ENCODE measurements around the gene GPR68.

The GPR68 gene

DNA sequence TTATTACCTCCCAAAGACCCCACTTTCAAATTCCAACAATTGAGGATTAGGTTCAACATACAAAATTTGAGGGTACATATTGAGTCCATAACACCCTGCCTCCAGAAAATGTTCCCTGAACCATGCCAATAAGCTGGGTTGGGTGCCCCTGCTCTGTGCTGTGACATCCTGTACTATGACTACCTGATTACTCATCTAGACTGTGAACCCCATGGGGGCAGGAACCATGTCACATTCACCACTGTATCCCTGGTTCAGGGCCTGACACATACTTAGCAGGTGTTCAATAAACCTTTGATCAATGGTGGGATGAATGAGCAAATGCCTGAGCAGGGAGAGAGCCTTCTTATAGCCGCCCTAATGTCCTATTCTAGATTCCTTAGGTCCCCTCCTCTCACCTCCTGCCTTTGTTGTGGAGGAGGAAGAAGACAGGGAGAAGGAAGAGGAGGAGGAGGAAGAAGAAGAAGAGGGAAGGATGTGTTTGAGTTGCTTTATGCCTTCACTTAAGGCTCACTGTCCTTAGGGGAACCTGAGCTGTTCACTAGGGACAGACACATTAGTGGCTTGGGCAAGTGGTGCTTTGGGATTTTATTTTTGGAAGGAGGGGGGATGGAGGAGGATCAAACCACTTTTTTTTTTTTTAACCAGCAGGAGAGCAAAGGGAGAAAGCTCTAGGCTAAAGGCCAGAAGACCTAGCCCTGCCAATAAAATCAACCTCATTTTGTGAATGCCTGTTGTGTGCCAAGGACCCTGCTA is 21.3 kb downstream of the GPR68 start:
- no peak overlapping the region for H3K4me2 ChIP-seq (ENCODE audit: low read length)
- H3K4me1 ChIP-seq (ENCODE audit: control insufficient read depth, insufficient read depth, low read length): peaks cover 14% of the 10 kb centered on the region
- no peaks in the 10 kb centered on the region for H3K9me3 ChIP-seq (replicated peaks; ENCODE audit: low read length)
- H3K9ac ChIP-seq (ENCODE audit: low read depth, low read length): no peak overlapping the region
- no peak overlapping the region for H3K4me3 ChIP-seq (ENCODE audit: low read length)
- no peaks in the 10 kb centered on the region for H3K27me3 ChIP-seq (ENCODE audit: control insufficient read depth, insufficient read depth, low read length)
- H3K36me3 ChIP-seq (ENCODE audit: insufficient read depth, low read length): no peaks in the 10 kb centered on the region

DNA sequence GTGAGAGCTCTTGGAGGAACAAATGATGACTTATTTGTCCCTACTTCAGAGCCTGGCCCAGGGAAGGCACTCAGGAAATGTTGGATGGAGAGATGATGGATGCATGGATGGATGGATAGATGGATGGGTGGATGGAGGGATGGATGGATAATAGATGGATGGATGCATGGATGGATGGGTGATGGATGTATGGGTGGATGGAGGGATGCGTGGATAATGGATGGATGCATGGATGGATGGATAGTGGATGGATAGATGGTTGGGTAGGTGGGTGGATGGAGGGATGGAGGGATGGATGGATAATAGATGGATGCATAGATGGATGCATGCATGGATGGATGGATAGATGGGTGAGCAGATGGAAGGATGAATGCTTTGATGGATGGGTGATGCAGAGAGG is 23.2 kb downstream of the GPR68 start:
- Histone ChIP-seq H3K4me3 (ENCODE audit: low read length) (no peak overlapping the region), H3K9ac (ENCODE audit: low read depth, low read length) (no peak overlapping the region), H3K27me3 (ENCODE audit: control insufficient read depth, insufficient read depth, low read length) (no peaks in the 10 kb centered on the region), H3K4me2 (ENCODE audit: low read length) (no peak overlapping the region), H3K4me1 (ENCODE audit: control insufficient read depth, insufficient read depth, low read length) (peaks cover 4% of the 10 kb centered on the region), H3K36me3 (ENCODE audit: insufficient read depth, low read length) (no peaks in the 10 kb centered on the region), H3K9me3 (replicated peaks; ENCODE audit: low read length) (no peaks in the 10 kb centered on the region)

DNA sequence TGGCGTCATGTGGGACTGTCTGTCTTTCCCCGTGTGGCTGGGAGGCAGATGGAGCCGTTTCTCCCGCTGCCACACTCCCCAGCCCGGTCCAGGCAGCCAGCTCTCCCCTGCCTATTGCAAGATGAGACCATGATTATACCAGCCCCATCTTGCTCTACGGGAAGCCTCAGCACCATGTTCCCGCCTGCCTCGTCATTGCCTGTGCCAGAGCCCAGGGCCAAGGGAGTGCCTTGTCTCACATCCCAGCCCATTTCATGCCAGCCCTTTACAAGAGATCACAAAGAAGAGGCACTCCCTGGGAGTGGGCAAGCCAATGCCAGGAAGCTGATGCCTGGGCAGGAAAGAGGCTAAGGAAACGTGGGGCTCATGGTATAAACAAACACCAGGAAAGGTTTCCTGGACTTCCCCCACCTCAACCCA is 23.9 kb downstream of the GPR68 start:
- H3K4me2 ChIP-seq (ENCODE audit: low read length): no peak overlapping the region
- H3K36me3 ChIP-seq (ENCODE audit: insufficient read depth, low read length): no peaks in the 10 kb centered on the region

DNA sequence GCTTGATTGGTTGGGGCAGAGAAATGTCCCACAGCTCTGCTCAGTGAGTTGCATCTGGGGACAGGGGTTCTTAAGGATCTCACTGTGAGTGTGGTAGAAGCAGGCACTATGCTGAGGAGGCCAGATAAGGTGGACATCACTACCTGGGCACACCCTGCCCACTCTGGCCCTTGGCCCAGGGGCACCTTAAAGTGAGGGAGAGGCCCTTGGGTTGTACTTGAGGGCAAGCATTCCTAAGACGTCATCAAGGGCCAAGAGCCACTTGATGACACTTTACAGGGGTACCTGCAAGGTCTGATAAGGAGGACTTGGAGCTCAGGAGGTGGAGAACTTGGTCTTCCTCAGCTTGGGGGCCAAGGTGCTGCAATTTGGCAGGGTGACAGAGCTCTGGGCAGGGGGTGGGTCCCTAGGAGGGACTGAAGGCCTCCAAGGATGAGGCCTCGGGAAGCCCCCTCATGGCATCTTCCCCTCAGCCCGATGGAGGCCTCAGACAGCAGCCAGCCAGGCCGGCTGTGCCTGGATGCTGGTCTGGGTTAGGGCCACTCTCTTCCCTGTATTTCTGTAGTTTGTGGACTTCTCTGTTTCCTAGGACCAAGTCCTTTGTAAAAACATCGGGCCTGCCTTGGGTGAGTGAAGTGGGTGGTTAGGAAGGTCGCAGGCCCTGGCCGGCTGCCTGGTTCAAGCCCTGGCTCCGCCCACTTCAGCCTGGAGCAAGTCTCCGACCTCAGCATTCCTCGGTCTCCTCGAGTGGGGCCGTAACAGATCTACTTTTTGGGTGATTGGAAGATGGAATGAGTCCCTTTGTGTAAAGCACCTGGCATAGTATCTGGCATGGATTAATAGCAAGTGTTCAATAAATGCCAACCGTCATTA is 24.8 kb downstream of the GPR68 start:
- Histone ChIP-seq H3K9ac (ENCODE audit: low read depth, low read length) (no peak overlapping the region), H3K36me3 (ENCODE audit: insufficient read depth, low read length) (no peaks in the 10 kb centered on the region), H3K4me1 (ENCODE audit: control insufficient read depth, insufficient read depth, low read length) (peaks cover 4% of the 10 kb centered on the region), H3K4me2 (ENCODE audit: low read length) (no peak overlapping the region), H3K4me3 (ENCODE audit: low read length) (no peak overlapping the region), H3K27me3 (ENCODE audit: control insufficient read depth, insufficient read depth, low read length) (no peaks in the 10 kb centered on the region), H3K9me3 (replicated peaks; ENCODE audit: low read length) (no peaks in the 10 kb centered on the region)

More for the DNA sequence above, 23.9 kb downstream of the GPR68 start:
- no peak overlapping the region for H3K9ac ChIP-seq (ENCODE audit: low read depth, low read length)
- no peaks in the 10 kb centered on the region for H3K9me3 ChIP-seq (replicated peaks; ENCODE audit: low read length)
- peaks cover 4% of the 10 kb centered on the region for H3K4me1 ChIP-seq (ENCODE audit: control insufficient read depth, insufficient read depth, low read length)
- H3K27me3 ChIP-seq (ENCODE audit: control insufficient read depth, insufficient read depth, low read length): no peaks in the 10 kb centered on the region
- no peak overlapping the region for H3K4me3 ChIP-seq (ENCODE audit: low read length)

DNA sequence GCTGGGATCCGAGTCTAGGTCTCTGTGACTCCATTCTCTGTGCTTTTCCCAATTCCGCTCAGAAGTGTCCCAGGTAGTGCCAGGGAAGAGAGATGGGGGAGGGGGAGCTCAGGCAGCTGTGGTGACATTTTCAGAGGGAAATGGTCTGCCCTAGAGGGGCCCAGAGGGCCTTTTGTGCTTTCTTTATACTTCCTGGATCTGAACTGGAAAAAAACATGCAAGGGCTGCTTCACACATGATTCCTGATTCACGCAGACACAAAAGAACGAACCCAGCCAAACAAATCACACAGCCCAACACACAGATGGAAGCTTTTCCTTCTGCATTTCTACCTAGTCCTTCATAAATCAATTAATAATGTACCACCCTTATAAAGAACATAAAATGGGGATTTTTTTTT is 26.5 kb downstream of the GPR68 start:
- no peak overlapping the region for H3K9ac ChIP-seq (ENCODE audit: low read depth, low read length)
- H3K27me3 ChIP-seq (ENCODE audit: control insufficient read depth, insufficient read depth, low read length): no peaks in the 10 kb centered on the region
- no peaks in the 10 kb centered on the region for H3K9me3 ChIP-seq (replicated peaks; ENCODE audit: low read length)
- H3K4me1 ChIP-seq (ENCODE audit: control insufficient read depth, insufficient read depth, low read length): peaks cover 4% of the 10 kb centered on the region
- no peak overlapping the region for H3K4me2 ChIP-seq (ENCODE audit: low read length)
- H3K36me3 ChIP-seq (ENCODE audit: insufficient read depth, low read length): no peaks in the 10 kb centered on the region
- no peak overlapping the region for H3K4me3 ChIP-seq (ENCODE audit: low read length)

DNA sequence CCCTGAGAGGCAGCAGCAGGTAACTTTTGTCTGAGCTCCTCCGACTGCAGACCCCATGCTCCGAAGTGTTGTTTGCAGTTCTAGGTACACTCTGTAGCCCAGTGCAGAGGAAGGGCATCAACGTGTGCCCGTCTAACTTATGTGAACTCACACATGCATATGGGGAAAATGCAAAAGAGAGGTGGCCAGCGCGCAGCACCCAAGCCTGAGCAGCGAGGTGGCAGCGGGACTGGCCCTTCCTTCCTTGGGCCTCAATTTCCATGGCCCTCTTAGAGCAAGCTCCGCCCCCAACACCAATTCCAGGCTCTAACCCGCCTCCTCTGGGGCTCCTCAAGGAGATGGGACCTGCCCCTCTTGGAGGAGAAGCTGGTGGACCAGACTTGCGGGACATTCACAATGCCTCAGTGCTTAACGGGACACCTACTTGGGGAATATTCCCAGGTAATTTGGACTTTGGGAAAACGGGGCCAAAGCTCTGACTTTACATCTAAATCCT is 27.7 kb downstream of the GPR68 start:
- H3K36me3 ChIP-seq (ENCODE audit: insufficient read depth, low read length): no peaks in the 10 kb centered on the region
- H3K9me3 ChIP-seq (replicated peaks; ENCODE audit: low read length): no peaks in the 10 kb centered on the region
- no peak overlapping the region for H3K4me2 ChIP-seq (ENCODE audit: low read length)
- H3K27me3 ChIP-seq (ENCODE audit: control insufficient read depth, insufficient read depth, low read length): no peaks in the 10 kb centered on the region
- H3K4me1 ChIP-seq (ENCODE audit: control insufficient read depth, insufficient read depth, low read length): no peaks in the 10 kb centered on the region
- H3K9ac ChIP-seq (ENCODE audit: low read depth, low read length): no peak overlapping the region
- no peak overlapping the region for H3K4me3 ChIP-seq (ENCODE audit: low read length)

DNA sequence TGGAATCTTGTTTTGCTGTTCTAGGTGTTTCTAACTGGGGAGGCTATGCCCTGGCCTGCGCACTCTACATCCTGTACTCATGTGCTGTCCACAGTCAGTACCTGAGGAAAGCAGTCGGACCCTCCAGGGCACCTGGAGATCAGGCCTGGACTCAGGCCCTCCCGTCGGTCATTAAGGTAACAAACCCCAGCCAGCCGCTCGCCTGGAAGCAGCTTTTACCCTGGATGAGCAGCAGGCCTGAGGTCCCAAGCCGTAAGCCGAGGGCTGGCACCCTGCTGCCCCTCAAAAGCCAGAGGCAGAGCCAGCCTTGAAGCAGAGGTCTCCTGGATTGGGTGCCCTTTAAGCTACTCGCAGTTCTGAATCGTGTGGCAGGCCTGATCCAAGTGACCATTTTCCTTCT is 29.1 kb downstream of the GPR68 start:
- Histone ChIP-seq H3K9ac (ENCODE audit: low read depth, low read length) (no peak overlapping the region), H3K4me1 (ENCODE audit: control insufficient read depth, insufficient read depth, low read length) (no peaks in the 10 kb centered on the region), H3K4me3 (ENCODE audit: low read length) (no peak overlapping the region), H3K9me3 (replicated peaks; ENCODE audit: low read length) (no peaks in the 10 kb centered on the region), H3K27me3 (ENCODE audit: control insufficient read depth, insufficient read depth, low read length) (no peaks in the 10 kb centered on the region), H3K4me2 (ENCODE audit: low read length) (no peak overlapping the region), H3K36me3 (ENCODE audit: insufficient read depth, low read length) (no peaks in the 10 kb centered on the region)

DNA sequence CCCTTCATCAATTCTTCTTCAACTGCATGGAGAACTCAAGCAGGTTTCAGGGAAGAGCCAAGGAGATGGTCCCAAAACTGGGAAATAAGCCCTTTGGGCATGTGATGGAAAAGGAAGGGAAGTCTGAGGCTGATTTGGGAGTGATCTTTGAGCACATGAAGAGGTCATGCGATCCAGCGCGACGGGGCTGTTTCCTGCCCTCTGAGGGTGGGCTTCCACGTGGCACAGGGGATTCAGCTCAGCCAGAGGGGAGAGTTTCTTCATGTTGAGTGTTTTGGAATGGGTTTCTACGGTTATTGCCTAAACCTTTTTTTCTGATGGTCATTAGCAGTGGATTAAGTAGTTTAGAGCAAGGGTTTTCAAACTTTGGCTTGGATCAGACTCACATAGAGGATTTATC is 30.2 kb downstream of the GPR68 start:
- no peaks in the 10 kb centered on the region for H3K36me3 ChIP-seq (ENCODE audit: insufficient read depth, low read length)
- H3K9me3 ChIP-seq (replicated peaks; ENCODE audit: low read length): no peaks in the 10 kb centered on the region
- H3K4me1 ChIP-seq (ENCODE audit: control insufficient read depth, insufficient read depth, low read length): no peaks in the 10 kb centered on the region
- no peaks in the 10 kb centered on the region for H3K27me3 ChIP-seq (ENCODE audit: control insufficient read depth, insufficient read depth, low read length)
- no peak overlapping the region for H3K4me3 ChIP-seq (ENCODE audit: low read length)
- no peak overlapping the region for H3K4me2 ChIP-seq (ENCODE audit: low read length)
- H3K9ac ChIP-seq (ENCODE audit: low read depth, low read length): no peak overlapping the region

DNA sequence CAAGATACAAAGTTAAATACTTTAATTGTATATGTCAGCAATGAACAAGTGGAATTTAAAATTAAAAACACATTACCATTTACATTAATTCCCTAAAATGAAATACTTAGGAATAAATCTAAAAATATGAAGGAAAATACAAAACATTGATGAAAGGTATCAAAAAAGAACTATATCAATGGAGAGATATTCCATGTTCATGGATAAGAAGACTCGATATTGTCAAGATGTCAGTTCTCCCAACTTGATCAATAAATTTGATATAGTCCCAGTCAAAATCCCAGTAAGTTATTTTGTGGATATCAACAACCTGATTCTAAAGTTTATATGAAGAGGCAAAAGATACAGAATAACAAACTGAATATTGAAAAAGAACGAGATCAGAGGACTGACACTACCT is 33.5 kb downstream of the GPR68 start:
- Histone ChIP-seq H3K4me2 (ENCODE audit: low read length) (no peak overlapping the region), H3K9ac (ENCODE audit: low read depth, low read length) (no peak overlapping the region), H3K27me3 (ENCODE audit: control insufficient read depth, insufficient read depth, low read length) (no peaks in the 10 kb centered on the region), H3K4me3 (ENCODE audit: low read length) (no peak overlapping the region), H3K36me3 (ENCODE audit: insufficient read depth, low read length) (no peaks in the 10 kb centered on the region), H3K9me3 (replicated peaks; ENCODE audit: low read length) (no peaks in the 10 kb centered on the region), H3K4me1 (ENCODE audit: control insufficient read depth, insufficient read depth, low read length) (no peaks in the 10 kb centered on the region)

DNA sequence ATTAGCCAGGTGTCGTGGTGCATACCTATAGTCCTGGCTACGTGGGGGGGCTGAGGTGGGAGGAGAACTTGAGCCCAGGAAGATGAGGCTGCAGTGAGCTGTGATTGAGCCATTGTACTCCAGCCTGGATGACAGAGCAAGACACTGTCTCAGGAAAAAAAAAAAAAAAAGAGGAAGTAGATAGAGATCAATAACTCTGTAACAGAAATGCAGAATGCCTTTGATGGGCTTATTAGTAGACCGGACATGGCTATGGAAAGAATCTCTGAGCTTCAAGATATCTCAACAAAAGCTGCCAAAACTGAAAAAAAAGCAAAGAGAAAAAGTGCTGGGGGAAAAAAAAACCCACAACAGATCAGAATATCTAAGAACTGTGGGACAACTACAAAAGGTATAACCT is 37.5 kb downstream of the GPR68 start:
- no peak overlapping the region for H3K9ac ChIP-seq (ENCODE audit: low read depth, low read length)
- no peaks in the 10 kb centered on the region for H3K9me3 ChIP-seq (replicated peaks; ENCODE audit: low read length)
- no peak overlapping the region for H3K4me3 ChIP-seq (ENCODE audit: low read length)
- no peaks in the 10 kb centered on the region for H3K27me3 ChIP-seq (ENCODE audit: control insufficient read depth, insufficient read depth, low read length)
- H3K36me3 ChIP-seq (ENCODE audit: insufficient read depth, low read length): peaks cover 12% of the 10 kb centered on the region
- H3K4me1 ChIP-seq (ENCODE audit: control insufficient read depth, insufficient read depth, low read length): peaks cover 5% of the 10 kb centered on the region
- H3K4me2 ChIP-seq (ENCODE audit: low read length): no peak overlapping the region

DNA sequence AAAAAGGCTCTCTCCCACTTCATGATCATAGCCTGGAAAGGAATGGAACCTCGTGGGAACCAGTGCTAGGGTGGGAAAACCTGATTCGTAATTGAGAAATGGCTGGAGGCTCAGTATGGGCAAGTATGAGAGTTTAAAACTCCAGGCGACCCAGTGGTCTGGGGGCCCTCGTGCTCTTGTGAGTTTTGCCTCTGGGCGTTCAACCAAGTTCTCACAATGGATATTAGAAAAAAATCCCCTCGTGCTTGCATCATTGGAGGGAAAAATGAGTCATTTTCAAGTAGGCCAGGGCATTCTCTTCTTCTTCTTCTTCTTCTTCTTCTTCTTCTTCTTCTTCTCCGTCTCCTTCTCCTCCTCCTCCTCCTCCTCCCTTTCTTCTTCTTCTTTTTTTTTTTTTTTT is 39.0 kb downstream of the GPR68 start:
- H3K27me3 ChIP-seq (ENCODE audit: control insufficient read depth, insufficient read depth, low read length): no peaks in the 10 kb centered on the region
- no peaks in the 10 kb centered on the region for H3K9me3 ChIP-seq (replicated peaks; ENCODE audit: low read length)
- no peak overlapping the region for H3K9ac ChIP-seq (ENCODE audit: low read depth, low read length)
- H3K4me3 ChIP-seq (ENCODE audit: low read length): no peak overlapping the region
- no peak overlapping the region for H3K4me2 ChIP-seq (ENCODE audit: low read length)
- peaks cover 12% of the 10 kb centered on the region for H3K36me3 ChIP-seq (ENCODE audit: insufficient read depth, low read length)
- H3K4me1 ChIP-seq (ENCODE audit: control insufficient read depth, insufficient read depth, low read length): peaks cover 5% of the 10 kb centered on the region

Measured in skeletal muscle satellite cell (primary cell).